Measurements from ENCODE around the gene HMBS. TPM values are rescaled to one million over a fixed set of nuclear protein-coding genes. Genes with fewer than 3 reads are reported as not detected.
A peak's percentile ranks its signal among the peaks of the same experiment; 100 is the strongest.
"Not testable (repeated sequence)": the region's sequence is repeated elsewhere in the genome, so short reads cannot be mapped to it uniquely, and the experiment has no call there.

HMBS gene
- polyA plus RNA-seq, 4 donors = 18.4 to 45.3 (median 20.5) TPM

DNA sequence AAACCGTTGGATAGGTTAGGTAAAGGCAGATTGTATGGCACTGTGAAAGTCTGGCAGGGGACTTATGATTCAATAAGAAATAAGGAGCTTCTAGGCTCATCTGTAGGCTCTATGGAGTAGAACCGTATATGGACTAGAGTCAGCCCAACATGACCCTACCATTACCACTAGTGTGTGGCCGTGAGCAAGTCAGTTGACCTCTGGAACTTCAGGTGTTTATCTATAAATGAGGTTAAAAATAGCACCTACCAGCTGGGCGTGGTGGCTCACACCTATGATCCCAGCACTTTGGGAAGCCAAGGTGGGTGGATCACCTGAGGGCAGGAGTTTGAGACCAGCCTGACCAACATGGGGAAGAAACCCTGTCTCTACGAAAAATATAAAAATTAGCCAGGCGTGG is 41.1 kb downstream of the HMBS start:
- Histone ChIP-seq H3K4me3 (ENCODE audit: low read depth in 1 of 3, low read length in 3 of 3) (no peak overlapping the region), H3K27ac (ENCODE audit: low read depth in 1 of 3, low read length in 2 of 3) (peak overlapping the region; percentile 29 to 82 (median 69)), H3K9me3 (ENCODE audit: control insufficient read depth in 2 of 2, insufficient read depth in 1 of 2, low read depth in 1 of 2, low read length in 1 of 2) (no peaks in the 10 kb centered on the region), H3K27me3 (ENCODE audit: control insufficient read depth in 3 of 3, insufficient read depth in 3 of 3, low read length in 3 of 3) (no peaks in the 10 kb centered on the region), H3K4me1 (ENCODE audit: control insufficient read depth in 3 of 3, insufficient read depth in 2 of 3, low read depth in 1 of 3, low read length in 2 of 3) (peaks cover 5 to 22% (median 6%) of the 10 kb centered on the region in 3 donors), H3K36me3 (ENCODE audit: control insufficient read depth in 3 of 3, insufficient read depth in 2 of 3, low read depth in 1 of 3, low read length in 3 of 3) (peaks cover 0 to 53% (median 5%) of the 10 kb centered on the region in 3 donors)
- WGBS, 3 donors = 42 to 76% (median 51%) methylated on average over 6 of the region's 6 CpGs
- DNase-seq (peak; percentile 68 to 85), FAIRE-seq (no peak)

- FAIRE-seq = no peak
Measured at GRCh38 chr11:119126675-119127268, 42.1 kb downstream of the HMBS start.

GRCh38 chr11:119130662-119131061 is 46.0 kb downstream of the HMBS start:
- H3K4me1 ChIP-seq (ENCODE audit: control insufficient read depth in 3 of 3, insufficient read depth in 2 of 3, low read depth in 1 of 3, low read length in 2 of 3) = peaks cover 0 to 7% (median 3%) of the 10 kb centered on the region in 3 donors
- no peaks in the 10 kb centered on the region for H3K9me3 ChIP-seq (ENCODE audit: control insufficient read depth in 2 of 2, insufficient read depth in 1 of 2, low read depth in 1 of 2, low read length in 1 of 2)
- no peaks in the 10 kb centered on the region for H3K27me3 ChIP-seq (ENCODE audit: control insufficient read depth in 3 of 3, insufficient read depth in 3 of 3, low read length in 3 of 3)
- H3K27ac ChIP-seq (ENCODE audit: low read depth in 1 of 3, low read length in 2 of 3) = no peak overlapping the region
- no peak for DNase-seq
- FAIRE-seq = no peak
- peaks cover 0 to 66% (median 14%) of the 10 kb centered on the region in 3 donors for H3K36me3 ChIP-seq (ENCODE audit: control insufficient read depth in 3 of 3, insufficient read depth in 2 of 3, low read depth in 1 of 3, low read length in 3 of 3)
- no peak overlapping the region for H3K4me3 ChIP-seq (ENCODE audit: low read depth in 1 of 3, low read length in 3 of 3)
- 70 to 76% (median 73%) methylated on average over 3 of the region's 3 CpGs for WGBS, 3 donors

More at GRCh38 chr11:119126675-119127268, 42.1 kb downstream of the HMBS start:
- H3K27ac ChIP-seq (ENCODE audit: low read depth in 1 of 3, low read length in 2 of 3) = peak overlapping the region; percentile 37 to 67 (median 59)
- WGBS, 3 donors = 52 to 63% (median 55%) methylated on average over 5 of the region's 5 CpGs
- H3K36me3 ChIP-seq (ENCODE audit: control insufficient read depth in 3 of 3, insufficient read depth in 2 of 3, low read depth in 1 of 3, low read length in 3 of 3) = peaks cover 0 to 62% (median 7%) of the 10 kb centered on the region in 3 donors
- DNase-seq = peak in 1 of 2 donors; percentile 29
- H3K9me3 ChIP-seq (ENCODE audit: control insufficient read depth in 2 of 2, insufficient read depth in 1 of 2, low read depth in 1 of 2, low read length in 1 of 2) = no peaks in the 10 kb centered on the region
- H3K4me1 ChIP-seq (ENCODE audit: control insufficient read depth in 3 of 3, insufficient read depth in 2 of 3, low read depth in 1 of 3, low read length in 2 of 3) = peaks cover 5 to 20% (median 6%) of the 10 kb centered on the region in 3 donors
- no peaks in the 10 kb centered on the region for H3K27me3 ChIP-seq (ENCODE audit: control insufficient read depth in 3 of 3, insufficient read depth in 3 of 3, low read length in 3 of 3)
- no peak overlapping the region for H3K4me3 ChIP-seq (ENCODE audit: low read depth in 1 of 3, low read length in 3 of 3)

DNA sequence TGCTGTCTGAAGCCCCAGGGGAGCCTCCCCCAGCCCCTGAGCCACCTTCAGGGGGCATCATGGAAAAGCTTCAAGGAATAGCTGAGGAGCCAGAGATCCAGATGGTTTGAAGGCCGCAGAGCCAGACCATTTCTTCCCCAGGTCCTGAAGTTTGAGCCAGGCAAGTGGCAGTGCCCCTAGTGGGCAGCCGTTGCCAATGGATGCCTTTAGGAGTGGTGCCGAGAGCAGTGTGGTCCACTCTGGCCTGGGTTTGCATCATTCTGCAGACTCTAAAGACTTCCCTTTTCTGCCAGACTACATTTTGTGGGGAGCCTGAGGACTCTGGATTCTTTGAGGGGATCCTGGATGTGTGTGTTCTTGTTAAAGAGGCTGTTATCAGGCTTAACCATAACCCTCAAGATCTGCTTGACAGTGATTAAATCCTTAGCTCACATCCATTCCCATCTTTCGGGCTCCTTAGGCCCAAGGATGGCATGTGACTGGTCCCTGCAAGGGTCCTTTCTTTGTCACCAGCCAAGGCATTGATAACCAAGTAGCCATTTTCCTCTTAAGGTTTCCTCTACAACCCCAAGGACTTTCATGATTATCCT is 49.8 kb downstream of the HMBS start:
- peak in 1 of 2 donors; percentile 51 for DNase-seq
- no peak overlapping the region for H3K4me3 ChIP-seq (ENCODE audit: low read depth in 1 of 3, low read length in 3 of 3)
- no peaks in the 10 kb centered on the region for H3K9me3 ChIP-seq (ENCODE audit: control insufficient read depth in 2 of 2, insufficient read depth in 1 of 2, low read depth in 1 of 2, low read length in 1 of 2)
- no peaks in the 10 kb centered on the region for H3K4me1 ChIP-seq (ENCODE audit: control insufficient read depth in 3 of 3, insufficient read depth in 2 of 3, low read depth in 1 of 3, low read length in 2 of 3)
- H3K27ac ChIP-seq (ENCODE audit: low read depth in 1 of 3, low read length in 2 of 3) = no peak overlapping the region
- no peaks in the 10 kb centered on the region for H3K27me3 ChIP-seq (ENCODE audit: control insufficient read depth in 3 of 3, insufficient read depth in 3 of 3, low read length in 3 of 3)
- 54 to 66% (median 59%) methylated on average over 4 of the region's 4 CpGs for WGBS, 3 donors
- FAIRE-seq = no peak
- peaks cover 0 to 42% (median 14%) of the 10 kb centered on the region in 3 donors for H3K36me3 ChIP-seq (ENCODE audit: control insufficient read depth in 3 of 3, insufficient read depth in 2 of 3, low read depth in 1 of 3, low read length in 3 of 3)

GRCh38 chr11:119139276-119139675 is 54.6 kb downstream of the HMBS start:
- H3K27me3 ChIP-seq (ENCODE audit: control insufficient read depth in 3 of 3, insufficient read depth in 3 of 3, low read length in 3 of 3); H3K27ac ChIP-seq (ENCODE audit: low read depth in 1 of 3, low read length in 2 of 3); H3K4me3 ChIP-seq (ENCODE audit: low read depth in 1 of 3, low read length in 3 of 3); H3K4me1 ChIP-seq (ENCODE audit: control insufficient read depth in 3 of 3, insufficient read depth in 2 of 3, low read depth in 1 of 3, low read length in 2 of 3); DNase-seq; H3K9me3 ChIP-seq (ENCODE audit: control insufficient read depth in 2 of 2, insufficient read depth in 1 of 2, low read depth in 1 of 2, low read length in 1 of 2); H3K36me3 ChIP-seq (ENCODE audit: control insufficient read depth in 3 of 3, insufficient read depth in 2 of 3, low read depth in 1 of 3, low read length in 3 of 3); FAIRE-seq: not testable (repeated sequence)
- 88 to 92% (median 92%) methylated on average over 10 of the region's 10 CpGs for WGBS, 3 donors

Other genes starting within 250 kb of the HMBS start
- gene CXCR5, start 201.0 kb upstream of the HMBS start, polyA plus RNA-seq = under 1 TPM; 0.15 to 0.61 (median 0.38) TPM
- gene BCL9L, start 159.0 kb upstream of the HMBS start, polyA plus RNA-seq = 10 to 100 TPM; 11.6 to 29.6 (median 18.9) TPM
- gene UPK2, start 128.6 kb upstream of the HMBS start, polyA plus RNA-seq = under 1 TPM in 1 of 4 donors, not detected in 3; 0.04 TPM
- gene FOXR1, start 113.1 kb upstream of the HMBS start, polyA plus RNA-seq = not detected
- 10 to 100 TPM; 12.9 to 50.1 (median 28.6) TPM for gene CENATAC, start 86.7 kb upstream of the HMBS start, polyA plus RNA-seq
- gene RPS25, start 66.5 kb upstream of the HMBS start, polyA plus RNA-seq = 1,000 to 10,000 TPM; 1,156 to 2,444 (median 1,720) TPM
- gene TRAPPC4, start 66.1 kb upstream of the HMBS start, polyA plus RNA-seq = 100 to 1,000 TPM in 1 of 4 donors, 10 to 100 TPM in 3; 59.1 to 103 (median 79.7) TPM
- gene SLC37A4, start 54.0 kb upstream of the HMBS start, polyA plus RNA-seq = 100 to 1,000 TPM in 2 of 4 donors, 10 to 100 TPM in 2; 57.9 to 250 (median 96.9) TPM
- 100 to 1,000 TPM in 1 of 4 donors, 10 to 100 TPM in 3; 17.4 to 127 (median 53.3) TPM for gene HYOU1, start 27.7 kb upstream of the HMBS start, polyA plus RNA-seq
- 10 to 100 TPM; 26.0 to 56.4 (median 40.9) TPM for gene VPS11, start 17.1 kb upstream of the HMBS start, polyA plus RNA-seq
- gene DPAGT1, start 17.0 kb downstream of the HMBS start, polyA plus RNA-seq = 10 to 100 TPM; 10.8 to 51.2 (median 30.5) TPM
- 10 to 100 TPM; 14.9 to 21.7 (median 17.8) TPM for gene C2CD2L, start 22.5 kb downstream of the HMBS start, polyA plus RNA-seq
- gene HINFP, start 36.7 kb downstream of the HMBS start, polyA plus RNA-seq = 10 to 100 TPM; 12.3 to 37.5 (median 19.3) TPM
- under 1 TPM in 3 of 4 donors, not detected in 1; 0.27 to 0.73 (median 0.34) TPM for gene ABCG4, start 64.2 kb downstream of the HMBS start, polyA plus RNA-seq
- 10 to 100 TPM in 1 of 4 donors, 1 to 10 TPM in 3; 3.5 to 13.0 (median 6.6) TPM for gene NLRX1, start 83.8 kb downstream of the HMBS start, polyA plus RNA-seq
- 100 to 1,000 TPM in 2 of 4 donors, 10 to 100 TPM in 2; 33.6 to 258 (median 98.5) TPM for gene NHERF4, start 100.6 kb downstream of the HMBS start, polyA plus RNA-seq
- 10 to 100 TPM in 1 of 4 donors, 1 to 10 TPM in 3; 2.2 to 10.1 (median 4.3) TPM for gene CBL, start 121.5 kb downstream of the HMBS start, polyA plus RNA-seq
- gene MCAM, start 232.2 kb downstream of the HMBS start, polyA plus RNA-seq = 10 to 100 TPM in 2 of 4 donors, 1 to 10 TPM in 2; 1.1 to 82.3 (median 11.5) TPM
- 10 to 100 TPM in 2 of 4 donors, 1 to 10 TPM in 2; 6.5 to 28.3 (median 17.5) TPM for gene RNF26, start 249.6 kb downstream of the HMBS start, polyA plus RNA-seq